CD4-positive, alpha-beta T cell treated with Interleukin-17A for 4 hours (primary cell): Measurements from ENCODE around the gene KIAA0513.

ENCODE experiments used
- DNase-seq: peaks from one replicate; pipeline ENCODE4 v3.0.0-alpha.2; 2020; ENCODE audit warnings: mixed read lengths

The KIAA0513 gene

GRCh38 chr16:85138825-85139627 is 111.4 kb downstream of the KIAA0513 start:
- DNase-seq = no peak

GRCh38 chr16:85139881-85140339 is 112.3 kb downstream of the KIAA0513 start:
- DNase-seq = no peak

GRCh38 chr16:85140455-85141012 is 112.9 kb downstream of the KIAA0513 start:
- DNase-seq = no peak

- DNase-seq = no peak
These were observed 114.0 kb downstream of the KIAA0513 start for GRCh38 chr16:85141491-85142128.

- no peak for DNase-seq
These were observed 114.5 kb downstream of the KIAA0513 start for GRCh38 chr16:85142129-85142513.

GRCh38 chr16:85142771-85143211 is 115.2 kb downstream of the KIAA0513 start:
- no peak for DNase-seq
